C4-2B (cell line): ENCODE data around the gene KRT39.

Experiments used
- H3K27ac ChIP-seq: fragments of 450-650 bp; 2 replicates; pipeline ENCODE4 v1.5.1; 2017
- CTCF ChIP-seq: fragments of 450-650 bp; conservative IDR thresholded peaks from 2 replicates; pipeline ENCODE4 v1.5.1; 2017; ENCODE audit warnings: mild to moderate bottlenecking
- ZFX ChIP-seq: fragments of 450-650 bp; IDR thresholded peaks from 2 replicates; pipeline ENCODE4 v1.6.1; 2017

The KRT39 gene

DNA sequence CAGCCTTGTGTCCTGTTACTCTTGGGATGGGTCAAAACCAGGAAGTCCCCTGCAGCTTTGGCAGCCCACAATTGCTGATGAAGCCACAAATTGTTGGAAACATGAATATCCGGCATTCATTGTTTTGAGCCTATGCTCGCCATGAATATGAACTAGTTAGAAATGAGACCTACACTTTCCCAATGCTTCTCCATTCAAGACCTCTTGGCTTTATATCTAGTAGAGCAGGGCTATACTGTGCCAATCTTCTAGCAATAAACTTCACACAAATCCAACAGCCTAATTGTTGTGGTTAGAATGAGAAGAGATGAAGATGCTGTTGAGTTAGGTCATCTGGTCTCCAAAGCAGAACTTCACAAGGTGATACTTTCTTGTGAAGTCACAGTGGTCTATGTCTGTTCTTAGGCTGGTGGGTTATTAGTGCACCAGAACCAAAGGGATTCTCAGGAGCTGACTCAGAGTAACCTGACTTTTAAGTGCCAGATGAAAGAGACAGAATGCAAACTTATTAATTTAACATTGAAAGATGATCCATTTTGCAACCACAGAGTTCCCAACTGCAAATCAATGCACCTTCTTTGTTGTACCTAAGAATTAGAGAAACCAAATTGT is 15.6 kb downstream of the KRT39 start:
- no peak for TF ChIP-seq ZFX
- no peak for TF ChIP-seq CTCF
- no peak overlapping the region for H3K27ac ChIP-seq

DNA sequence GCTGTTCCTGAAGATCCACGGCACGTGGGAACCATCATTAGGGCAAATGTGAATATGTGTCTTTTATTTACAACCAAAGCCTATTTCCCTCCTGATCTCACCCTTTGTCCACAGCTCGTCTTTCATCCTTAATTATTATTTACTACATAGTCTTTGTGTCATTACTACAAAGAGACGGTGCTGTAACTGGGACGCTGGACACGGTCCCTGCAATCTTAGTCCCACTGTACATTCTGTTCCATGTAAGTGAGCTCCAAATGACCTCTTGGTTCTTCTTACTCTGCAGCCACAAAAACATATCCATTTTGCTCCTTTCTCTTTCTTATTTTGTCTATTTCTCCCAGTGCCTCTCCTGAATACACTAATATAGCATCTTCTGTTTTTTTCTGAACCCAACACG is 16.6 kb downstream of the KRT39 start:
- no peak overlapping the region for H3K27ac ChIP-seq
- no peak for TF ChIP-seq CTCF
- TF ChIP-seq ZFX, result no peak

- no peak overlapping the region for H3K27ac ChIP-seq
- TF ChIP-seq ZFX (no peak), CTCF (no peak)
Measured at GRCh38 chr17:40949418-40949817, 17.3 kb downstream of the KRT39 start.

DNA sequence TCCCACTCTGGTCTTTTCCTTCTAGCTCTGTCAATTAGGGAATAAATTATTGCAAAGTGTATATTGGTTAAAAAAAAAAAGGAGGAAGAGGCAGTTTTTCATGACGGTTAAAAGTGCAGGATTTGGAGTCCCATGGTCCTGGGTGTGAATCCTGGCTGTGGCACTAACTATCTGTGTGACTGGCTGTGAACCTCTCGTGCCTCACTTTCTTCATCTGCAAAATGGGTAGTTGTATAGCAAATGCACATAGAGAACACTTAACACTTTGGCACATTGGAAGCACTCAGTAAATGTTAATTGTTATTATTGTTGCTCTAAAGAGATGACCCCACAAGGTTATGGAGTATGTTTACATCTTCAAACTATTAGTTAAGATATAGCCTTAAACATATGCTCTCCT is 18.8 kb downstream of the KRT39 start:
- no peak overlapping the region for H3K27ac ChIP-seq
- TF ChIP-seq CTCF, result no peak
- TF ChIP-seq ZFX, result no peak

DNA sequence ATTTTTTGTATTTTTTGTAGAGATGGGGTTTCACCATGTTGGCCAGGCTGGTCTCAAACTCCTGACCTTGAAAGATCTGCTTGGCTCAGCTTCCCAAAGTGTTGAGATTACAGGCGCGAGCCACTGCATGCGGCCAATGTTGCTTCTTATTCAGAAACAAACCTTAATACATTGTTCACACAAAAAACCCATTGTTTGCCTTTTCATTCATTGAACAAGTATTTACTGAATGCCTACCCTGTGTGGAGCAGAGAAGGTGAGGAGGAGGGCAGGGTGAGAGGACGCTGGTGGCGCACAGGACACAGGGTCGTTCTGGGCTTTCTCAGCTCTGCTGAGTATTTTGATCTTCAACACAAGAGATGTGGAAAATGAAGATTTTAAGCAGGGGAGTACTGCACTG is 21.3 kb downstream of the KRT39 start:
- TF ChIP-seq CTCF, result no peak
- TF ChIP-seq ZFX, result no peak
- no peak overlapping the region for H3K27ac ChIP-seq

- no peak overlapping the region for H3K27ac ChIP-seq
- TF ChIP-seq CTCF (no peak), ZFX (no peak)
Measured at GRCh38 chr17:40944531-40944930, 22.2 kb downstream of the KRT39 start.

DNA sequence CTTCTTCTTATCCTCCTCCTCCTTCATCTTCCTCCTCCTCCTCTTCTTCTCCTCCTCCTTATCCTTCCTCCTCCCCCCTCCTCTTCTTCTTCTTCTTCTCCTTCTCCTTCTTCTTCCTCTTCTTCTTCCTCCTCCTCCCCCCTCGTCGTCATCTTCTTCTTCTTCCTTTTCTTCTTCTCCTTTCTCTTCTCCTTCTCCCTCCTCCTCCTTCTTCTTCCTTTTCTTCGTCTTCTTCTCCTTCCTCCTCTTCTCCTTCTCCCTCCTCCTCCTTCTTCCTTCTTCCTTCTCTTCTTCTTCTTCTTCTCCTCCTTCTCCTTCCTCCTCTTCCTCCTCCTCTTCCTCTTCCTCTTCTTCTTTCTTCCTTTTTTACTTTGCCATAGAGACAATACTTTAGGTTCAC is 24.2 kb downstream of the KRT39 start:
- no peak overlapping the region for H3K27ac ChIP-seq
- TF ChIP-seq ZFX (no peak), CTCF (no peak)
